T1000 (cell line): ENCODE results near the gene ZWILCH.
"Not testable (repeated sequence)": the region's sequence is repeated elsewhere in the genome, so short reads cannot be mapped to it uniquely, and the experiment has no call there.

Experiments
- DNase-seq: peaks from one replicate; lab custom pipeline; 2025; ENCODE audit warnings: mixed read lengths; lab: John Stamatoyannopoulos, UW

The ZWILCH gene

DNA sequence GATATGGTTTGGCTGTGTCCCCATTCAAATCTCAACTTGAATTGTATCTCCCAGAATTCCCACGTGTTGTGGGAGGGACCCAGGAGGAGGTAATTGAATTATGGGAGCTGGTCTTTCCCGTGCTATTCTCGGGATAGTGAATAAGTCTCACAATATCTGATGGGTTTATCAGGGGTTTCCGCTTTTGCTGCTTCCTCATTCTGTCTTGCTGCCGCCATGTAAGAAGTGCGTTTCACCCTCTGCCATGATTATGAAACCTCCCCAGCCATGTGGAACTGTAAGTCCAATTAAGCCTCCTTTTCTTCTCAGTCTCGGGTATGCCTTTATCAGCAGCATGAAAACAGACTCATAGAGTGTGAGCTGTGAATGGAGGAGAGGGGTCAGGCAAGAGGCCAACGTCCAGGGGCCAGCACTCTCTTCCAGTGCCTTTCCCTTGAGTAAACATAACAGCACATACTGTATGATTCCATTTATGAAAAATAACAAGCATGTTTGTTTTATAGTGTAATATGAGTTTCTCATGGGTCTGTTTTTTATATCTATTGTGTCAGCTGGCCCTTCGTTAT is 76.9 kb downstream of the ZWILCH start:
- no peak for DNase-seq

DNA sequence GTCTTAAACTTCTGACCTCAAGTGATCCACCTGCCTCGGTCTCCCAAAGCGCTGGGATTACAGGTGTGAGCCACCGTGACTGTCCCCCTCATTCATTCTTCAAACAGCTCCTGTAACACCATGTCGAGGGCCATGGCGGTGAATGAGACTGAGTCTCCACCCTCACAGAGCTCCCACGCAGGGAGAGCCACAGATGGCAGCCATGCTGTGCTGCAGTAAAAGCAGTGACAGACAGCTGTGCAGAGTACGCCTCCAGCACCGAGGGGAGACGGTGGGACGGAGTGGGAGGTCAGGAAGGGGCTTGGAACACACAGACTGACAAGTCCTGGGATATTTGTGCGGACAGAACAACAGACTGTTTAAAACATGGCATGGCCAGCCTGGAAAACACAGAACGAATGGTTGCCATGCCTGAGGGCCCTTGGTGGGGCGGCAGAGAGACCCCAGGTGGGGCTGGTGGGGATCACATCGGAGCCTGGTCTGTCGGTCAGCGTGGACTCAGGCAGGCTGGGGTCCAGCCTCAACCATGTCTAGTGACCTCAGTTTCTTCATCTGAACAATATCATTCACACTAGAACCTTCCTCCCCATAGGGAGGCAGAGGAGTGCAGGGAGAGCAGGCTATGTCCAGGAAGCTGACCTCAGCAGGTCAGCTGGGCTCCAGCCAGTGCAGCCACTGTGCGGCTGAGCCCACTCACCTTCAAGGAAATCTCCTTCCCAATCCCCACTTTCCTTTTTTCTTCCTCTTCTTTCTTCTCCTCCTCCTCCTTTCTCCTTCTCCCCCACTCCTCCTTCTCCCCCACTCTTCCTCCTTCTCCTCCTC is 81.2 kb downstream of the ZWILCH start:
- DNase-seq: no peak

DNA sequence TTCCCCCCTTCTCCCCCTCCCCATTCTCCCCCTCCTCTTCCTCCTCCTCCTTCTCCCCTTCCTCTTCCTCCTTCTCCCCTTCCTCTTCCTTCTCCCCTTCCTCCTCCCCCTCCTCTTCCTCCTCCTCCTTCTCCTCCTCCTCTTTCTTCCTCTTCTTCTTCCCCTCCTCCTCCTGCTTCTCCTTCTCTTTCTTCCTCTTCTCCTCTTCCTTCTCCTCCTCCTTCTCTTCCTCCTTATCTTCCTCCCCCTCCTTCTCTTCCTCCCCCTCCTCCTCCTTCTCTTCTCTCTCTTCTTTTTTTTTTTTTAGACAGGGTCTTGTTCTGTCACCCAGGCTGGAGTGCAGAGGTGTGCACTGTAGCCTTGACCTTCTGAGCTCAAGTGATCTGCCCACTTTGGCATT is 81.9 kb downstream of the ZWILCH start:
- no peak for DNase-seq

DNA sequence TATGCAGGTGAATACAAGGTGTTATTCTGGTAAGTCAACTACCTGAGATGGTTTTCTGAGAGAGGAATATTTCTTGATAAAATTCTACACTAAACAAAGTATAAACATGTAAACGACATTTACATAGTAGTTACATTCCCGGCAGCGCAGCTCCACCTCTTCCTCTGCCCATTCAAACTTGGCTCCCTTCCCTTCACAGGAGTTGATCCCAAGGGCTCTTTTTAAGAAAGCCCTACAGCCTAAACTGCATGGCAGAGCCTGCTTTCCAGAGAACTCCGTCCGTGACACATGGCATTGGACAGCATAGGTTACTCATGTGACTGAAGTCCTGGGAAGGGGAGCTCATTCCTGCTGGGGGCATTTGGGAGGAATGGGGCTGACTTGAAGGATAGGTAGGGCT is 82.6 kb downstream of the ZWILCH start:
- DNase-seq: no peak

DNA sequence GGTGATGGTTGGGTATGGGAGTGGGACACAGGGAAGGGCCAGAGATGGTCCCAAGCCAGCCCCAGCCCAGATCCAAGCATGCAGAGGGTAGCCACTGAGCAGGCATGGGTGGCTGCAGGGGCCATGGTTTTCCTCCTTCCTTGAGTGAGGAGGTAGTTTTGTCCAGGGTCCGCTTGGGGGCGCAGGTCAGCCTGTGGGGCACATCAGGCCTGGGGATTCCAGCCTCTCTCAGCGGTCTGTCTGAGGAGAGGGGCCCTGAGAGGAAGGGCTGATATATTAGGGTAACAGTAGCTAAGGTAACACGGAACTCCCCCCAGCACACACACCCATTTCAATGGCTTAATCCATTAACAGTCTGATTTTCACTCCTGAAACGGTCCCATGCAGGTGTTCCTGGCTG is 83.4 kb downstream of the ZWILCH start:
- DNase-seq: no peak

DNA sequence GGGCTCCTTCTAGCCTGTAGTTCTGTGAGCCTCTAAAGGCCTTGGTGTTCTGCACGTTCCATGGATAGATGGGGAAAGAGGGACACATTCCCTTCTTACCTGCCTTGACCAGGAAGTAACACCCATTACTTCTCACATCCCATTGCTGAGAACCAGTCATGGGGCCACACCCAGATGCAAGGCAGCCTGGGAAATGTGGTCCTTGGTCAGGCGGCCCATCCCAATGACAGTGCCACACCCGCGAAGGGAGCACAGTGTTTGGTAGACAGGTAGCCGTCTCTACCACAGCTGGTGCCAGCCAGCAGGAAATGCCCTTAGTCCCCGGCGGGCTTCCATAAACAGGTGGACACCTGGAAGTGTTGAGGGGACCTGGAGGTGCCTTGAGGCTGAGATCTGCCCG is 83.8 kb downstream of the ZWILCH start:
- no peak for DNase-seq

DNA sequence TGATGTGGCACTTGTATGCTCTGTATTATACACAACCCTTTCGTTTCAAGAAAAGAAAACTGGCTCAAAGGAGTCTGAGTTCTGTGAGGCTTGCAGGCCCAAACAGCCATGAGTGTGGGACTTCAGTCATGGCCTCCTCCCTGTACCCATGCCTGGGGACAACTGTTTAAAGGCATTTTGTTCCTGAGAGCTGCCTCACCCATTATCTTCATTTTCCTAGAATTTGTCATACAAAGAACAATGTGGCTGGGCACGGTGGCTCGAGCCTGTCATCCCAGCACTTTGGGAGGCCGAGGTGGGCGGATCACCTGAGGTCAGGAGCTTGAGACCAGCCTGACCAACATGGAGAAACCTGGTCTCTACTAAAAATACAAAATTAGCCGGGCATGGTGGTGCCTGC is 84.3 kb downstream of the ZWILCH start:
- not testable (repeated sequence) for DNase-seq

DNA sequence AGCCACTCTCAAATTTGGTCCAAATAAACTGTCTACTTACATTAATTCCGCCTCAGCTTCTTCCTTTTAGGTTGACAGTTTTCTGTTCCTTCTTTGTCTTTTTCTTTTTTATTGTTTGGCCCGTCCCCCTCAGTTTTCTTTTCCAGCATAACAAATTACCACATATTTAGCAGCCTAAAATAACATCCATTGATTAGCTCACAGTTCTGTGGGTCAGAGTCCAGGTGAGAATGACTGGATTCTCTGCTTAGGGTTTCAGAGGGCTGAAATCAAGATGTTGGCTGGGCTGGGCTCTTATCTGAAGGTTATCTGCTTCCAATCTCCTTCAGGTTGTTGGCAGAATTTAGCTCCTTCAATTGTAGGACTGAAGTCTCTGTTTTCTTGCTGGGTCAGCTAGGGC is 85.3 kb downstream of the ZWILCH start:
- no peak for DNase-seq

DNA sequence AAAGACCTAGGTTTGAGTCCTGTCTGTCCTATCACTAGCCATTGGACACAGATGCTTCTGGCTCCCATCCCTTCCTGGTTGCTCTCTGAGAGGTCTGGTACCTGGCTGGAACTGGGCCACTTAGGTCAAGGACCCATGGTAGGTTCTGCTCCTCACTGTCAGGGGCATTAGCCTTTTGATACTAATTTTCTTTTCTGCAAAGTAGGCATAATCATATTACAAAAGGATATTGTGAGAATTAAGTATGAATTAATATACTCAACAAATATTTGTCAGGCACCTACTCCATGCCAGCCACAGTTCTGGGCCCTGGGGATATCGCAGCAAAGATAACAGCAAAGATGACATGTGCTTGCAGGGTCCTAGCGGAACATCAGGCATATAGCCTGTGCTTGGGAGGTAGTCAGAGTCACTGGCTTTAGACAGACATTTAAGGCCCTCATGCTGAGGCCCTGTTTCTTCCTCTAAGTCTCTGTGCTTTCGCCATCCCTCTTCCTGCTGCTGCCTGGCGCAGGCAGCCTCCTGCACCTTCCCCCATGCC is 86.3 kb downstream of the ZWILCH start:
- DNase-seq: no peak

DNA sequence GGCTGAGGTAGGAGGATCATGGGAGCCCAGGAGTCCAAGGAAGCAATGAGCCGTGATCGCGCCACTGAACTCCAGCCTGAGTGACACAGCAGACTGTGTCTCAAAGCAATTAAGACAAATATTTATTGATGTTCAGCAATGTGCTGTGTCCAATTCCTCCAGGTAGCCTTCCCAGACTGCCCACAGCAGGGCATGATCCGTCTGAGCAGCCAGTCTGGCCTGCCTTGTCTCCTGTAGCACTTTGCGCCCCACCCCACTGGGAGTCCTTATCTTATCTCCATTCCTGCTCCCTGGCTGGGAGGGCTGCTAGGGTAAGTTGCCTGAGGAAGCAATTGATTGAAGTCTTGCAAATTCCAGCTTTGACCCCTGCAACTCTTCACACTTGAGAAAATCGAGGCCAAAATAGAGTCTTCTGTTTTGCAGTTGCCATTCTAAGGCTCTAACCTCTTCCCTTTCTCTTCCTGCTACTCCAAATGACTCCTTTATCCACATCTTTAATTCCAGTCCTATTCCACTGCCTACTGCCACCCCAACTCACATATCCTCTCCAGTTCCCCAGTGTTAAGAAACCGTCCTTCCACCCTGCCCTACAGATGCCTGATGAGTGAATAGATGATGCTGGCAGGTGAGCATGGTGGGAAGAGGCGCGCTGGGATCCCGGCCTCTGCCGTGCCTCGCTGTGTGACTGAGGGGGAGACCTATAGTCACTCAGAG is 87.5 kb downstream of the ZWILCH start:
- DNase-seq: no peak

DNA sequence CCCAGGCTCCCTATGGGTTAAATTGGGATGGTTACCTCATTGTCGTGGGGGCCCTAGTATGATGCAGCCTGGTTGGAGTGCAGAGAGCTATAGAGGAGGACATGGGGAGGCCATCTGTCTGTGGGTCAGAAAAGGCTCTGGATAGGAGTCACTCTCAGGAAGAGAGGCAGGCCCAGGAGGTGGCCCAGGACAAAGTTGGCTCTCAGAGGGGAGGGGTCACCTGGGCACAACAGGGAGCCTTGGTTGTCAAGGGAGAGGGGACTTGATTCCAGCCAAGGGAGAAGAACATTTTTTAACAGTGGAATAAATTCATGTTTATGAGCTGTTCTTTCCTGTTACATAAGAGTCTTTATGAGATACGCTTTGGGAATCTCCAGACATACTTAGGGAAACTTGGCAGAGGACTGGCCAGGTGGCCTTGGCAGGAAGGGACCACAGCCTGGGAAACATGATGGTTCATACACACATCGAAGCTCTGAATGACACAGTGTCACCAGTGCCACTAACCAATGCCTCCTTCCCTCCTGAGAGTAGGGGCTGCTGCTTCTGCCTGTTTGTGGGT is 88.2 kb downstream of the ZWILCH start:
- DNase-seq: no peak

DNA sequence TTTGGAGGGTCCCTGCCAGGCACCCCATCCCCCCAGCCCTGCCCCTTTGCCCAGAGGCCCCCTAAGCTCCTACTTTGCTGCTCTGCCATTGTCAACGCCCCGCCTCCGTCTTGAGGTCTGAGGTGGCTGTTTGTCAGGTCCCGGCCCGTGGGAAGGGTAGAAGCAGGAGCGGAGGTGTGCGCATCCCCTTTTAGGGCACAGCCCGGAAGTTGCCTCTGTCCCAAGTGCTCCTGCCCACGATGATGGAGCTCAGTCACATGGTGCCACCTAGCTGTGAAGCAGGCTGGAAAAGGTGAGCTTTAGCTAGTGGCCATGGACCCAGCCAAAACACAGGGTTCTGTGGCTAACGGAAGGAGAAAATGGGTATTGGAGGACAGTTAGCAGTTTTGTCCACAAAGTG is 89.2 kb downstream of the ZWILCH start:
- DNase-seq: no peak

DNA sequence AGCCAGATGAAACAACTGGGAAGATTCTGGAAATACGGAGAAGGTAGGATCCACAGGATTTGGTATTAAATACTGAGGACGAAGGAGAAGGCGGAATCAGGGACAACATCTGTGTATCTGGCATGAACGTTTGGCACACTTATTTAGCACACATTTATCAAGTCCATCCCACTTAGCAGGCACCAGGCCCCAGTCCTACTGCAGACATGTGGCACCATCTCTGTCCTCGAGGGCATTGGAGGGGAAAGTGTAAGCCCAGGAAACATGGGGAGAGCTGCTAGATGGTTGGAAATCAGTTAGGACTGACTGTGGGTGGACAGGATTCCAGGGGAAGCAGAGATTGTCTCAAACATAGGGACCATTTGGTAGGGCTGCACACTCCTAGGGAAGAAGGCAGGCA is 89.7 kb downstream of the ZWILCH start:
- DNase-seq: no peak

DNA sequence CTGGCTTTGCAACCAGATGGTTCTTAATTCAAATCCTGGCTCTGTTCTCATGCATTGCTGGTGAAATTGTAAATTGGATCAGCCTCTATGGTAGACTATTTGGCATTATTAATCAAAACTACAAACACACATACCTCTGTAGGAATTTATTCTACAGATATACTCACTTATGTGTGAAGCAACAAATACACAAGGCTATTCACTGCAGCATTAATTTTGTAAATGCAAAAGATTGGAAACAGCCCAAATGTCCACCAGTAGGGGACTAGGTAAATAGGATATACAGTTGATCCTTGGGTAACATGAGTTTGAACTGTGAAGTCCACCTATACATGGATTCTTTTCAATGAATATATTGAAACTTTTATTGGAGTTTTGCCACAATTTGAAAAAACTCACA is 90.2 kb downstream of the ZWILCH start:
- DNase-seq: no peak

DNA sequence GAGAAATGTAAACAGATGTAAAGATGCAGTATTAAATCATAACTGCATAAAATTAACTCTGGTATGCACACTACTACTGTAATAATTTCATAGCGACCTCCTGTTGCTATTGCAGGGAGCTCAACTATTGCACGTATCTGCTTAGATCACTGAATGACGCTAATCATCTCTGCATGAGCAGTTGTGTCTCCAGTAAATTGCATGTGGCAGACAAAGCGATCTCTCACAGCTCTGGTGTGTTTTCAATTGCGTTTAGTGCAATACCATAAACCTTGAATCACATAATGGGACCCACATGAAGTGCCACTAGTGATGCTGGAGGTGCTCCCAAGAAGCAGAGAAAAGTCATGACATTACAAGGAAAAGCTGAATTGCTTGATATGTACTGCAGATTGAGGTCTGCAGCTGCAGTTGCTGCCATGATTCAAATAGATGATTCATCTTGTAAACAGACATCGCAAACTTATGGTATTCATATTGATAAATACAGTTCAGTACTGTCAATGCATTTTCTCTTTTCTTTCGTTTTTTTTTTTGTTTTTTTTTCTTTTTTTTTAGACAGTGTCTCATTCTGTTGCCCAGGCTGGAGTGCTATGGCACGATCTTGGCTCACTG is 90.9 kb downstream of the ZWILCH start:
- DNase-seq: no peak

DNA sequence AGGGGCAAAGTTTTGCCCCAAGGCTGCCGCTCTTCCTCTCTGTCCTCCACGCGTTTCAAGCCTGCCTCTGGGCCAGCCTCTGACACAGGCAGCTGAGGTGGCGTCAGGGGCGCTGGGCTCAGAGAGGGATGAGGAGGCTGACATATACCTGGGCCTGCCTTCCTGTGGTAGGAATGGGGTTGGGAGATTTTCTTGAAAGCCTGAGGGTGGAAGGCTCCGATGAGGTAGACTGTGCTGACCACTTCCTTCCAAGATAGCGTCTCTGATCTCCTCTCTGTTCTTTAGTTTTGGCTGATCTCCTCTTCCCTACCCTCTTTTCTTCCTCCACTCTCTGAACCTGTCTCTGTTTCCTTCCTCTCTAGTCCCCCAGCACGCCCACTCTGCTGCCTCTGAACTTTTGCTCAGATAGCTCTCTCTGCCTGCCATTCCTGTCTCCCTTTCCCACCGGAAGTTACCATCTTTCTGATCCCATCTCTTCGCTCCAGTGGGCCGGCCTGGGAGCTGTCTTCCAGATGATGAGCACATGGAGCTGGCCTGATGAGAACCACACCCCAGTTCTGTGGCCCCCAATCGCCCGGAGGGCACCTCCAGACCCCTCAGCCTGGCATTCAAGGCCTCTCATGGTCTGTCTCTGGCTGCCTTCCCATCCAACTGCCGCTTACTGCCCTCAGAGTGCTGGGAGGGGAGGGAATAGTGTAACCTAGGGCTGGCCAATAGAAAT is 93.1 kb downstream of the ZWILCH start:
- no peak for DNase-seq
